ENCODE data around the gene APOL4.
"Not testable (repeated sequence)": the region's sequence is repeated elsewhere in the genome, so short reads cannot be mapped to it uniquely, and the experiment has no call there.

GRCh38 chr22:36152821-36153220, 48.8 kb downstream of the APOL4 start:
- not testable (repeated sequence) for TF ChIP-seq CTCF, POLR2A, EP300 (IDR thresholded peaks at IDR 0.05)
